ENCODE measurements around the gene ACAT2.

- TF ChIP-seq CTCF (IDR thresholded peaks at IDR 0.05; ENCODE audit: low read depth, low read length, poor library complexity, severe bottlenecking) (peak; percentile 7), EZH2phosphoT487 (IDR thresholded peaks at IDR 0.05; ENCODE audit: borderline replicate concordance, low read length) (no peak)
Measured at GRCh38 chr6:159726255-159726917, 35.5 kb upstream of the ACAT2 start.

All from DOHH2 (cell line).